Measurements from ENCODE around the gene SRPRA. TPM values are rescaled to one million over a fixed set of nuclear protein-coding genes. Genes with fewer than 3 reads are reported as not detected.

Gene SRPRA
- total and polyA plus RNA-seq, 10 of the 15 experiments (the other 5 are each of a cell fraction or from before 2014, with no cell fraction given): 29.6 to 131 (median 92.8) TPM

- TF ChIP-seq NR2C1 (IDR thresholded peaks at IDR 0.05): no peak
- TF ChIP-seq NFYA (IDR thresholded peaks at IDR 0.05; ENCODE audit: borderline replicate concordance, low read depth, low read length): no peak
- no peak for TF ChIP-seq TCF7 (IDR thresholded peaks at IDR 0.05; ENCODE audit: borderline replicate concordance)
- TF ChIP-seq BCL3 (IDR thresholded peaks at IDR 0.05; ENCODE audit: borderline replicate concordance, insufficient read depth, low read depth, low read length, poor library complexity, severe bottlenecking): no peak
- no peak for TF ChIP-seq ZBTB4 (CRISPR knock-in tag; IDR thresholded peaks at IDR 0.05)
- TF ChIP-seq KAT2A (conservative IDR thresholded peaks at IDR 0.05; ENCODE audit: control insufficient read depth, low read depth, low read length): no peak
- no peak for TF ChIP-seq USF1 (IDR thresholded peaks at IDR 0.05; ENCODE audit: borderline replicate concordance, extremely low read length, insufficient read depth, low read depth, low read length)
- no peak for TF ChIP-seq ZZZ3 (IDR thresholded peaks at IDR 0.05; ENCODE audit: control insufficient read depth, insufficient read length, low read depth)
- no peak for TF ChIP-seq MAX (IDR thresholded peaks at IDR 0.05; ENCODE audit: low read depth, low read length)
- no peak for TF ChIP-seq ZNF622 (IDR thresholded peaks at IDR 0.05)
- no peak for TF ChIP-seq SKIL (IDR thresholded peaks at IDR 0.05; ENCODE audit: low read depth, poor library complexity, severe bottlenecking)
Observed at GRCh38 chr11:126282361-126282735, 13.7 kb upstream of the SRPRA start (continued).

Measured in GM12878 (cell line).